LHCN-M2 (cell line): Measurements from ENCODE around the gene PLCB4. TPM values are rescaled to one million over a fixed set of nuclear protein-coding genes. Genes with fewer than 3 reads are reported as not detected.

Source experiments
- DNase-seq: peaks from one replicate; pipeline ENCODE4 v3.0.0-alpha.2; 2012; ENCODE audit warnings: low read depth
- total RNA-seq: library from RNA; depleted of rRNA; stranded (reverse); fragments of >200 nt; gene quantifications from 2 replicates; pipeline ENCODE4 v1.2.3, GENCODE V29; 2014

The PLCB4 gene
- total RNA-seq, 1 experiment from 2014 or later, result 6.4 TPM

- DNase-seq, result no peak
Observed at GRCh38 chr20:9261781-9262180, 192.9 kb downstream of the PLCB4 start.

GRCh38 chr20:9262653-9263194, 193.8 kb downstream of the PLCB4 start:
- DNase-seq, result no peak

GRCh38 chr20:9269280-9269971, 200.5 kb downstream of the PLCB4 start:
- peak; percentile 14 for DNase-seq

- DNase-seq, result peak; percentile 84
Observed at GRCh38 chr20:9270831-9271230, 201.9 kb downstream of the PLCB4 start.

GRCh38 chr20:9276966-9277468, 208.1 kb downstream of the PLCB4 start:
- no peak for DNase-seq

- no peak for DNase-seq
Observed at GRCh38 chr20:9279918-9280401, 211.1 kb downstream of the PLCB4 start.

GRCh38 chr20:9280666-9281065, 211.8 kb downstream of the PLCB4 start:
- peak; percentile 15 for DNase-seq

- no peak for DNase-seq
Observed at GRCh38 chr20:9281803-9282202, 212.9 kb downstream of the PLCB4 start.

GRCh38 chr20:9285617-9286016, 216.7 kb downstream of the PLCB4 start:
- no peak for DNase-seq

- DNase-seq, result peak; percentile 67
Observed at GRCh38 chr20:9286501-9287461, 217.9 kb downstream of the PLCB4 start.

- no peak for DNase-seq
Observed at GRCh38 chr20:9287826-9288225, 218.9 kb downstream of the PLCB4 start.

- DNase-seq, result no peak
Observed at GRCh38 chr20:9290331-9290730, 221.4 kb downstream of the PLCB4 start.

- no peak for DNase-seq
Observed at GRCh38 chr20:9293145-9293544, 224.3 kb downstream of the PLCB4 start.

- peak; percentile 58 for DNase-seq
Observed at GRCh38 chr20:9294041-9294440, 225.2 kb downstream of the PLCB4 start.

GRCh38 chr20:9298906-9299305, 230.0 kb downstream of the PLCB4 start:
- no peak for DNase-seq

GRCh38 chr20:9300080-9300479, 231.2 kb downstream of the PLCB4 start:
- peak; percentile 33 for DNase-seq

- no peak for DNase-seq
Observed at GRCh38 chr20:9300534-9300933, 231.6 kb downstream of the PLCB4 start.

- peak; percentile 38 for DNase-seq
Observed at GRCh38 chr20:9301129-9302090, 232.5 kb downstream of the PLCB4 start.

- no peak for DNase-seq
Observed at GRCh38 chr20:9302091-9302462, 233.2 kb downstream of the PLCB4 start.

- peak; percentile 62 for DNase-seq
Observed at GRCh38 chr20:9306521-9306920, 237.6 kb downstream of the PLCB4 start.

- DNase-seq, result no peak
Observed at GRCh38 chr20:9308056-9308455, 239.2 kb downstream of the PLCB4 start.
